ES-I3 (cell line): Measurements from ENCODE around the gene CIITA.

Source experiments
- H3K36me3 ChIP-seq: 2 replicates; pipeline ENCODE4 v1.6.1; 2013; ENCODE audit warnings: mild to moderate bottlenecking, low read length, control low read depth, moderate library complexity; ENCODE audit not compliant: insufficient read depth
- H3K4me1 ChIP-seq: 2 replicates; pipeline ENCODE4 v1.6.1; 2013; ENCODE audit warnings: mild to moderate bottlenecking, control low read depth, low read length; ENCODE audit not compliant: insufficient read depth
- H3K9ac ChIP-seq: 2 replicates; pipeline ENCODE4 v1.6.1; 2013; ENCODE audit warnings: low read depth, mild to moderate bottlenecking, low read length, moderate library complexity
- H3K9me3 ChIP-seq: 2 replicates; pipeline ENCODE4 v1.6.1; 2013; ENCODE audit warnings: mild to moderate bottlenecking, low read length, moderate library complexity; ENCODE audit not compliant: control insufficient read depth, insufficient read depth

Gene CIITA

DNA sequence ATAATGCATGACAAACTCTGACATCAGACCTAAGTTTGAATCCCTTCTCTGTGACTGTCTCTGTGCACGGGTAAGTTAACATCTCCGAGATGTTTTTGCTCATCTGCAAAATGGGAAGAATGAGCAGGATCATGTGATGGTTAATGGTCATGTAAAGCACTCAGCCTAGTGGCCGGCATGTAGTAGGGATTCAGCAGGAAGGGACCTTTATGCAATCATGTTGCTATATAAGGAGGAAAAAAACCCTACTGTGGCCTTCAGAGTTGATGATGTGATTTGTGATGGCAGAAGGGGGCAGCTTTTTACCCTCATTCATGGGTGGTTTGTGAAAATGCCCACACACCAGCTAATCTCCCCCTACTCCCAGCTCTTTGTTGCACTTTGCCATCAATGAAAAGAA lies 91.5 kb downstream of the CIITA start:
- Histone ChIP-seq H3K9ac (no peak overlapping the region), H3K9me3 (no peaks in the 10 kb centered on the region), H3K36me3 (no peaks in the 10 kb centered on the region; the same call in 1 of the 2 replicates), H3K4me1 (peaks cover 5% of the 10 kb centered on the region)

DNA sequence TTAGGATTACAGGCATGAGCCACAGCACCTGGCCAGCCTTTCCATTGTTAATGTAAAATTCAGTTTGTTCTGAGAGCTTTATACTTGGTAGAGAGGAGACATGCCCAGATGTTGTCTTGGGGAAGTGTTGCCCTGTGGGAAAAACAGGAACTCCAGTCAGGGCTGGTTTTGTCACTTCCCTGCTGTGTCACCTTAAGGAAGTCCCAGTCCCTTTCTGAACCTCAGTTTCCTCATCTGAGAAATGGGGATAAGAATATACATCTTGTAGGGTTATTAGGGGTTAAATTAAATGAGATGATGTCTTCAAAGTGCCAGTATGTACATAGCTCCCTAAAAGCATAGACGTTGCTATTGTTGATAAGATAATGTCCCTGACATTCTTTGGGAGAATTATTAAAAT lies 92.6 kb downstream of the CIITA start:
- peaks cover 5% of the 10 kb centered on the region for H3K4me1 ChIP-seq
- H3K9me3 ChIP-seq: no peaks in the 10 kb centered on the region
- H3K9ac ChIP-seq: no peak overlapping the region
- H3K36me3 ChIP-seq: no peaks in the 10 kb centered on the region; the same call in none of the 2 replicates

DNA sequence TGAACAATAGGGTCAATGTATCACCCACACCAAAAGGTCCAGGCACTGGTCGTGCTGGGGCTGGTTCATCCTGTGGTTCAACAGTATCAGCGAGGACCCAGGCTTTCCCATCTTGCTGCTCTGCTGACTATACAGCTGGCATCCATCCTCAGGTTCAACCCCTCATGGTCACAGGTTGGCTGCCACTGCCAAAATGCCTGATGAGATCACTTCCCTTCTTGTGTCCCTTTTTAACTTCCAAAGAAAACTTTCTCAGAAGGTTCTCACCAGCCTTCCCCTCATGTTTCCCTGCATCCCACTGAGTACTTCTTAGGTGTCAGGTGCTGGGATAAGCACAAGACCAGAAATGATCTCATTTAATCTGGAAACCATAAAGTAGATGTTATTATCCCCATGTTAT lies 93.1 kb downstream of the CIITA start:
- Histone ChIP-seq H3K9ac (no peak overlapping the region), H3K4me1 (peaks cover 5% of the 10 kb centered on the region), H3K36me3 (no peaks in the 10 kb centered on the region; the same call in none of the 2 replicates), H3K9me3 (no peaks in the 10 kb centered on the region)

DNA sequence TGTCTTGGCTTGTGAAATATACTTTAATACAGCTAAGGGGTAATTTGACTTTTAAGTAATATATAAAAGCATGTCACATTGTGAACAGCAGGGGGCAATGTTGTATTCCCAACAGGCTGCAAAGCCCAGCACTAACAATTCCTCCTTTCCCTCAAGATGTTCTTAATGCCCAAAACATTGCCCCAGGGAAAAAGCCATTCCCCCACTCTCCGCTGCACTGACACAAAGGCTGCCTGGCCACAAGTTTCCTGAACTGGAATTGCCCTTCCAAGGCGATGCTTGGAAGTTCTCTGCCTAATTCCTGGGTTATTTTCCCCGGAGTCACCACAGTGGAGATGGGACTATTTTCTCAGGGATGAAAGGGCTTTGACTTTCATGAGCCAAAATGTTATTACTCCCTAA lies 94.6 kb downstream of the CIITA start:
- Histone ChIP-seq H3K9me3 (no peaks in the 10 kb centered on the region), H3K9ac (no peak overlapping the region), H3K36me3 (no peaks in the 10 kb centered on the region; the same call in none of the 2 replicates), H3K4me1 (peaks cover 5% of the 10 kb centered on the region)

DNA sequence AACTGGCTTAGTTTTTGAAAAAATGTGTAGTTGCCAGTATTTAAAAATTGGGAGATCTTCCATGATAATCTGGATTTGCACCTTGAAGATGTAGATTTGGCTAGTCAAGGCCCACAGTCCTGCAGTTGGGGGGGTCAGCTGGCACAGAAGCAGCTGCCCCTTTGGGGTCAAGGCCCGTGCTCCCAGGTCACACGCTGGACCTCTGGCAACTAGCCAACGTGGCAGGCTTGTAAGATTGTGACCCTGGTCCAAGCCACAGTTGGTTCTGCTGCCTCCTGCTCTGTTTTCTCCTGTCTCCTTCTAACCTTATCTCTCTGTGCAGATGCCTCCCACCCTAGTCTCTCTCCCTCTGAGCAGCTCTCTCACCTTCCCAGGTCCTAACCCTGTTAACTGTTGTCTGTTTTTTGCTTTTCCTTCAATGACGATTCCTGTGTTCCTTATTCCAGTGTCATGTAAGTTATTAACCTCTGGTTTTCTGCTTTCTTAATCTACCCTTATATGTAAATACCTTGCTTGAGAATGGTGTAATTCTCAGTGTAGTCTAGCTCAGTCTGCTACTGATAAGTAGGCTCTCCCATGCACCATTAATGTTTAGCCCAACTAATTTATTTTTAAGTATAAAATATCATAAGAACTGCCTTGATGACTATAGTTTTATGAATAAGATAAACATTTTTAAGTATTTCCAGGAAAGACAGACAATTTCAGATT lies 95.3 kb downstream of the CIITA start:
- no peaks in the 10 kb centered on the region; the same call in none of the 2 replicates for H3K36me3 ChIP-seq
- no peak overlapping the region for H3K9ac ChIP-seq

DNA sequence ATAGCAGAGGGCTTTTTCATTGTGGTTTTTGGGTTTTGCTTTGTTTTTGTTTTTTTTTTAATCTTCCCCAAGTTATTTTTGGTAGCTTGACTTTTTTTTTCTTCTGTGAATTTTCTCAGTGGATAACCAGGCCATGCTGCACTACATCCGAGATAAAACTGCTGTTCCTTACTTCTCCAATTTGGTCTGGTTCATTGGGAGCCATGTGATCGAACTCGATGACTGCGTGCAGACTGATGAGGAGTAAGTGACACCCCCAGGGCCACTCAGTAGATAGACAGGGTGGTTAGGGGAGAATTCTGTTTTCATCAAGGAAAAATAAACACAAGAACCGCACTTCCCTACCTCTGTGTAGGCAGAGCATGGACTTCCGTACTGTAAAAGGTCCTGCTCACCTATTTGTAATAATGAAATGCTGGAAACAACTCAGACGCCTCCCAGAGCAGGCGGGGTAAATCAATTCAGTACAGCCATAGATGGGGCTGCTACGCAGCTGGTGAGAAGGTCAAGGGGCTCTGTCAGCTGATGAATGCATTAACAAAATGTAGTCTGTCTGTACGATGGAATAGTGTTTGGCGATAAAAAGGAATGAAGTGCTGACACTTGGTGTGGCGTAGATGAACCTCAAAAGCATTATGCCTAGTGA lies 95.9 kb downstream of the CIITA start:
- Histone ChIP-seq H3K9me3 (no peaks in the 10 kb centered on the region), H3K36me3 (no peaks in the 10 kb centered on the region; the same call in none of the 2 replicates), H3K4me1 (peaks cover 5% of the 10 kb centered on the region), H3K9ac (no peak overlapping the region)

More for the DNA sequence above, 95.3 kb downstream of the CIITA start:
- peaks cover 5% of the 10 kb centered on the region for H3K4me1 ChIP-seq
- H3K9me3 ChIP-seq: no peaks in the 10 kb centered on the region

DNA sequence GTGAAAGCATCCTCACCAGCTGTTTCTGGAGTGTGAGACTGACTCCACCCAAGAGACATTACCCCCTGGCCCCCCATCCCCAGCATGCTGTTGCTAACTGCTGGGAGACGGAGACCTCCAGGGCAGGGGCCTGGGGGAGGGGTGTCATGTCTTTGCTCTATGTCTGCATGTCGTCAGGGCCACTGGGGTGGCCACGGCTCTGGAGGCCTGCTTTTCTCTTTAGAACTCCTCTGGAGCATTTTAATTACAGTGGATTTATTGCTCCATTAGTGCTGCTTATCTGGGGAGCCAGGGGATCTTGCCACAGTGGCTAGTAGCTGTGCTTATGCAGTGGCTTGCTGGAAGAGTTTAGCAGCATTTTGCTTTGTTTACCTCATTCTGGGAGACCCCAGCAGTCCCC lies 99.6 kb downstream of the CIITA start:
- Histone ChIP-seq H3K36me3 (no peaks in the 10 kb centered on the region; the same call in none of the 2 replicates), H3K9me3 (no peaks in the 10 kb centered on the region), H3K9ac (no peak overlapping the region), H3K4me1 (peaks cover 6% of the 10 kb centered on the region)

DNA sequence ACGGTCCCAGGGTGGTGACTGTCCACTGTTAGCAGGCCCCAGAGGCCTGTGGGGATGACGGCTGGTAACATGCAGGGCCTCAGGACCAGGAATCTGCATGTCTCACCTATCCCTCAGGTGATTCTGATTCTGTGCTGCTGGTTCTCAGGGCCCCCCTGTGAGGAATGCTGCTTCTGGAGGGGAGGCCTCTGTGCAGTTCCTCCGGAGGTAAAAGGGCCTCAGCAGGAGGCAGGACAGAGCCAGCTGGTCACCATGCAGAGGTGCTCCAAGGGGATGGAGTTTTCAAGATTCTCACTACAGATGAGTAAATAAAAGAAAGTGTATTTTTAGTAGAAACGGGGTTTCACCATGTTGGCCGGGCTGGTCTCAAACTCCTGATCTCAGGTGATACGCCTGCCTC lies 101.1 kb downstream of the CIITA start:
- Histone ChIP-seq H3K9ac (no peak overlapping the region), H3K9me3 (no peaks in the 10 kb centered on the region)

DNA sequence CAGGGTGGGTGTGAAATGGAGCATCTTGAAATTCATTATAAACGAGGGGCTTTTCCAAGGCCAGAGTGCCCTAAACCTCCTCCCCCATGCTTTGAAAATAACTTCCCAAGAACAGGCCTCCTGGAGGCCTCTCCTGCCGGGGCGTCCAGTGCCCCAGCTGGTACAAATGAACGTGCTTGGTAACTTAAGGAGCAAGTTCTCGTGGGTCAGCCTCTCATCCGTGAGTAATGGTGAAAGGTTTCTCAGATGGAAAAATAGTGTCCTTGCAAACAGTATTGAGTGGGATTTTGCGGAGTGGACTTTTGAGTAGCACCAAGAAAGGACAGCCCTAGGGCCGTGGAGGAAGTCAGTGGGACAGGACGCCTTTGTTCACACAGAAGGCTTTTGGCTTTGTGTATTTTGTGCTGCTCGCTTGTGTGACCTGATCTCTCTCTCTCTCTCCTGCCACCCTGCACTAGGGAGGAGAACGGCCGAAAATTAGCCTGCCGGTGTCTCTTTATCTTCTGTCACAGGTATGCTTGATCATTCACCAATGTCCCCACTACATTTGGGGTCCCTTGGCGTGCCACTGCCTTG lies 102.0 kb downstream of the CIITA start:
- no peaks in the 10 kb centered on the region for H3K9me3 ChIP-seq
- H3K36me3 ChIP-seq: no peaks in the 10 kb centered on the region; the same call in 1 of the 2 replicates
- no peak overlapping the region for H3K9ac ChIP-seq
- peaks cover 2% of the 10 kb centered on the region for H3K4me1 ChIP-seq

More for the DNA sequence above, 101.1 kb downstream of the CIITA start:
- Histone ChIP-seq H3K4me1 (peaks cover 2% of the 10 kb centered on the region), H3K36me3 (no peaks in the 10 kb centered on the region; the same call in 1 of the 2 replicates)

DNA sequence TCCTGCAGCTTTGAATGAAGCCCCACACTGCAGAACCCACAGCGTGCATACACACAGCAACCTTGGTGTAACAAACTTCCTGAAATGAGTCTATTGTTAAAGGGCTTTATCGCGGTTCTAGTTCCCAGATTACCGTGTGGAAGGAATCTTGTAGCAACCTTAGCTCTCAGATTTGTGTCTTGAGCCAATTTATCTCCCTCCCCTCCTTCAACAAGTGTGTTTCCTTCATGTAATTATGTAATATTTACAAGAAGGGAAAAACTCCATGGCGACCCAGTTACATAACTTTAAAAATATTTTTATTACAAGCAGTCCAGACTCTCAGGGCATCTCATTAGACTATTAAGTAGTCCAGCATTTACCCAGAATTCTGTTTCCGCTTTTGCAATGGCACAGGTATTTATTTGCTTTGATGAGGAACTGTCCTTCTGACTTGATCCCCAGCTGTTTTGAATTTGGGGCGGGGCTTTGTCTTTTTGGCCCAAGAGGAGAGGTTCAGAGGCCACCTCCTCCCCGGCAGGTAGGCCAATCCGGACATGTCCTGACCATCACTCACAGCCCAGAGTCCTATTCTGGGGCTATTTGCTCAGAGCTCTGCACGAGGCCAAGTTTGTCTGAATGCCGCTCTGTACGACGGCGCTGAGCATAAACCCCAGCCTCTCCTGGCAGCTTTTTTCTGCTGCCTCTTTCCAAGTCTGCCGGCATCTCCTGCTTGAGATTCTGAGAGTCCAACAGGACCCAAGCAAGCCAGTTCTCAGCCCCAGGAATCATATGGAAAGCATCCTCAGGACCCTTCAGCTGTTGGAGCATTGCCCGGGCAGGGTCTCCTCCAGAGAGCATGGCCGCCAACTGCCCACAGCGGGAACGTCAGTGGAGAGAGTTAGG lies 103.0 kb downstream of the CIITA start:
- Histone ChIP-seq H3K9me3 (no peaks in the 10 kb centered on the region), H3K9ac (no peak overlapping the region), H3K36me3 (no peaks in the 10 kb centered on the region), H3K4me1 (peaks cover 2% of the 10 kb centered on the region)

DNA sequence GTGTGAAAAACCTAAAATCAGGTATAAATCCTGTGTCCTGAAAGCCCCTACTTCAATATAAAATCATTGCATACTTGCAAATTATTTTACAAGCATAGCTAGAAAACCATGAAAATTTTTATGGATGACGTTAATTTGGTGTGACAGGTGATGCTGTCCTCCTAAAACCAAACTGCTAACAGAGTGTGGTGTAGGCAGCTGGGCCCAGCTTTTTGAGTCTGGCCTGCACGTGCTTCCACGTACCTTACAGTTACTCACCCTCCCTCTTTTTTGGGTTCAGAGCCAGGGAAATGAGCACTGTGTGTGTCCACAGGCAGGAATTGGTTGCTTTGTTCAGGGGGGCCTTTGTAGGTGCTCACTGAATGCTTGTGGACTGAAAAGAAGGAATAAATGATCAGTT lies 103.8 kb downstream of the CIITA start:
- Histone ChIP-seq H3K36me3 (no peaks in the 10 kb centered on the region), H3K9me3 (no peaks in the 10 kb centered on the region), H3K4me1 (peaks cover 2% of the 10 kb centered on the region), H3K9ac (no peak overlapping the region; the same call in 1 of the 2 replicates)

DNA sequence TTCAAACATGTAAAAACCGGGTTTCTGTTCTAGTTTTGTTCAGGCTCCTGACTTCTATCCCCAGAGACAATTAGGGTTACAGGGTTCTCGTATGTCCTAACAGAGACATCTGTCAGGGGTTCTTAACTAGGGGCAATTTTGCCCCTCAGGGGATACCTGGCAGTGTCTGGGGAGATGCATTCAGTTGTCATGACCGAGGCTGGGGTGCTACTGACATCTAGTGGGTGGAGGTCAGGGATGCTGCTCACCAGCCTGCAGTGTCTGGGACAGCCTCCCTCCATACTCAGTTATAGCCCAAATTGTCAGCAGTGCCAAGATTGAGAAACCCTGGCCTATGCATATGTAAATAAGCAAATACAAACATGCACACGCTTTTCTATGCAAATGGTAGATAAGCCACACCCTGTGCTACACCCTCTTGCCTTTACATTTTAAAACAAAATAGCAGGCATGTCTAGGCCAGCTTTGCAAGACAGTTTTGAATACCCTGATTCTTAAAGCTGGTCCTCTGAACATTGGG lies 104.8 kb downstream of the CIITA start:
- H3K36me3 ChIP-seq: no peaks in the 10 kb centered on the region

DNA sequence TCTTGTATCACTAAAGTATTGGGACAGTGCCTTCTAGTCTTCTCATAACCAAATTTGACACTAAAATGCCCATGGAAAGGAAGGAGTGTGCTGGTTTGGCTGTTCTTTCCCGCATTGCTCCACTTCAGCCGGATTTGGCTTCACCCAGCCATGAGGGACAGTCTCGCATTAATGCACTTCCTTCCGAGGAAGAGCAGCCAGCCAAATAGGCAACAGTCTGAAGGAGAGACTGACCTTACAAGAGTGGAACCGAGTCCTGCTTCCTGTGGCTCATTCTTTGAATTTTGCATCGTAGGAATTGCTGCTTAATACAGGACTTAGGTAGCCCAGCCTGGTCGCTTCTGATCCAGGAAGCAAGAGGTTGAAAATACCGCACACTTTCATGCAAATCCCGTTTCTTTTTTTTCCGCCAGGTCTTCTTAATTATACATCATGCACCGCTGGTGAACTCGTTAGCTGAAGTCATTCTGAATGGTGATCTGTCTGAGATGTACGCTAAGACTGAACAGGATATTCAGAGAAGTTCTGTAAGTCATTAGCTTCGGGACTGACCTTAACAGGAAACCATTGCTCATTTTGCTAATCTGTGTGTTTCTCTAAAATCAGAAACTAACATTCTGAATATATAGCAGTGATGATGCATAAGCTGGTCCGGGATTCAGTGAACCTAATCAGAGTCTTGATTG lies 105.6 kb downstream of the CIITA start:
- Histone ChIP-seq H3K9ac (no peak overlapping the region), H3K9me3 (no peaks in the 10 kb centered on the region), H3K4me1 (peaks cover 2% of the 10 kb centered on the region), H3K36me3 (no peaks in the 10 kb centered on the region)

More for the DNA sequence above, 104.8 kb downstream of the CIITA start:
- Histone ChIP-seq H3K4me1 (peaks cover 2% of the 10 kb centered on the region), H3K9ac (no peak overlapping the region), H3K9me3 (no peaks in the 10 kb centered on the region)
